ENCODE measurements around the gene FAM13A. TPM values are rescaled to one million over a fixed set of nuclear protein-coding genes. Genes with fewer than 3 reads are reported as not detected.
"Not testable (repeated sequence)": the region's sequence is repeated elsewhere in the genome, so short reads cannot be mapped to it uniquely, and the experiment has no call there.

FAM13A gene
- total and polyA plus RNA-seq, 8 donors: 15.7 to 56.4 (median 38.1) TPM

DNA sequence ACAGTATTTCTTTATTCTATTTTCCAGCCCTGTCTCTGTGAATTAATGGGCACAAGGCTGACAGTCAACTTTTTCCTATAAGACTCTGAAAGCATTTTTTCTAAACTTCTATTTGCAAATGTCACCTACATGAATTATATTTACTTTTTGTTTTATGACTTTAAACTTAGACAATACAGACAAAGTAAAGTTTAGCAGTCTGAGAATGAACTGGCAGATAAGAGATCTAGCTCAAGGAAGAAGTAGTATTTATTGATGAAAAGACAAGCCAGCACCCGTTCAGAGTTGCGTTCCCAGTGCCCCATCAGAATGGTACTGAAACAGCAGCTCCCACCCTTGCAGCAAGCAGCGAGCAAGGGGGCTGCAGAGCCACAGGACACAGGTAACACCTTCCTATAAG, 148.5 kb downstream of the FAM13A start:
- 47 to 49% methylated on average over 3 of the region's 3 CpGs for WGBS, 2 donors
- DNase-seq: no peak
- intact Hi-C loops (cut with DNase I): no loop called here
- no peak for ATAC-seq
- Histone ChIP-seq H3K9me3 (no peaks in the 10 kb centered on the region), H3K27ac (no peak overlapping the region), H3K27me3 (no peaks in the 10 kb centered on the region), H3K4me1 (peaks cover 0 to 7% (median 7%) of the 10 kb centered on the region in 3 donors), H3K36me3 (peaks cover 0 to 6% (median 0%) of the 10 kb centered on the region in 3 donors), H3K4me3 (no peak overlapping the region)
- FAIRE-seq: no peak
- TF ChIP-seq, protein P1, sequence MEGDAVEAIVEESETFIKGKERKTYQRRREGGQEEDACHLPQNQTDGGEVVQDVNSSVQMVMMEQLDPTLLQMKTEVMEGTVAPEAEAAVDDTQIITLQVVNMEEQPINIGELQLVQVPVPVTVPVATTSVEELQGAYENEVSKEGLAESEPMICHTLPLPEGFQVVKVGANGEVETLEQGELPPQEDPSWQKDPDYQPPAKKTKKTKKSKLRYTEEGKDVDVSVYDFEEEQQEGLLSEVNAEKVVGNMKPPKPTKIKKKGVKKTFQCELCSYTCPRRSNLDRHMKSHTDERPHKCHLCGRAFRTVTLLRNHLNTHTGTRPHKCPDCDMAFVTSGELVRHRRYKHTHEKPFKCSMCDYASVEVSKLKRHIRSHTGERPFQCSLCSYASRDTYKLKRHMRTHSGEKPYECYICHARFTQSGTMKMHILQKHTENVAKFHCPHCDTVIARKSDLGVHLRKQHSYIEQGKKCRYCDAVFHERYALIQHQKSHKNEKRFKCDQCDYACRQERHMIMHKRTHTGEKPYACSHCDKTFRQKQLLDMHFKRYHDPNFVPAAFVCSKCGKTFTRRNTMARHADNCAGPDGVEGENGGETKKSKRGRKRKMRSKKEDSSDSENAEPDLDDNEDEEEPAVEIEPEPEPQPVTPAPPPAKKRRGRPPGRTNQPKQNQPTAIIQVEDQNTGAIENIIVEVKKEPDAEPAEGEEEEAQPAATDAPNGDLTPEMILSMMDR (IDR thresholded peaks at IDR 0.05): no peak

DNA sequence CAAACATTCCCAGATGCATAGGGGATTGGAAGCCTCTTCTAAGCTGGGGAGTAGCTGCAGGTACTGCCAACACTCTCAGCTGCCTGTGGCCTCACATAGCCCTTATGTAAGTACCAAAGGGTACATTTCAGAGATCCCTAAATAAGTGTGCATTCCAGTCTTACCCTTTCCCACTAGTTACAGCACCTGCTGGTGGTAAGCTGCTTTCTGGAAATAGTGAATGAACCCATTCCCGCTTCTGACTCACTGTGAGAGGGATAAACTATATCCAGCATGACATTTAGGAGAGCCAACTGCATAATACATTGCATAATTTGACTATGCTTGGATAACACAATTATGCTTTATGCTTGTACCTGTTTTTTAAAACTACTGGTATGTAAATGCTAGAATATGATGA, 149.0 kb downstream of the FAM13A start:
- Histone ChIP-seq H3K4me3 (no peak overlapping the region), H3K9me3 (no peaks in the 10 kb centered on the region), H3K27ac (no peak overlapping the region), H3K27me3 (no peaks in the 10 kb centered on the region), H3K36me3 (peaks cover 0 to 6% (median 0%) of the 10 kb centered on the region in 3 donors), H3K4me1 (peaks cover 0 to 7% (median 7%) of the 10 kb centered on the region in 3 donors)
- DNase-seq: no peak
- intact Hi-C loops (cut with DNase I): no loop called here
- TF ChIP-seq, protein P1 (IDR thresholded peaks at IDR 0.05): no peak
- no peak for FAIRE-seq
- 93 to 98% methylated on average over 1 of the region's 1 CpG for WGBS, 2 donors
- ATAC-seq: peak in 3 of 4 donors; percentile 34 to 59 (median 48)

- H3K36me3 ChIP-seq: peaks cover 0 to 6% (median 0%) of the 10 kb centered on the region in 3 donors
- 59 to 61% methylated on average over 5 of the region's 5 CpGs for WGBS, 2 donors
Measured at GRCh38 chr4:88907478-88907877, 149.5 kb downstream of the FAM13A start.

DNA sequence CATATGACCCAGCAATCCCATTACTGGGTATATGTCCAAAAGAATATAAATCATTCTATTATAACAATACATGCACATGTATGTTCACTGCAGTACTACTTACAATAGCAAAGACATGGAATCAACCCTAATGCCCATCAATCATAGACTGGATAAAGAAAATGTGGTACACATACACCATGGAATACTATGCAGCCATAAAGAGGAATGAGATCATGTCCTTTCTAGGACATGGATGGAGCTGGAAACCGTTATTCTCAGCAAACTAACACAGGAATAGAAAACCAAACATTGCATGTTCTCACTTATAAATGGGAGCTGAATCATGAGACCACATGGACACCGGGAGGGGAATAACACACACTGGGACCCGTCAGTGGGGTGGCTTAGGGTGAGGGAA, 152.7 kb downstream of the FAM13A start:
- ATAC-seq; H3K9me3 ChIP-seq; intact Hi-C loops (cut with DNase I); H3K27ac ChIP-seq; H3K4me1 ChIP-seq; DNase-seq; H3K36me3 ChIP-seq; H3K27me3 ChIP-seq; H3K4me3 ChIP-seq; FAIRE-seq: not testable (repeated sequence)
- WGBS, 2 donors: 96 to 100% methylated on average over 3 of the region's 3 CpGs

More at GRCh38 chr4:88907478-88907877, 149.5 kb downstream of the FAM13A start:
- Histone ChIP-seq H3K27me3 (no peaks in the 10 kb centered on the region), H3K9me3 (no peaks in the 10 kb centered on the region), H3K4me3 (no peak overlapping the region), H3K4me1 (peaks cover 0 to 7% (median 7%) of the 10 kb centered on the region in 3 donors), H3K27ac (no peak overlapping the region)
- peak in 3 of 4 donors; percentile 23 to 78 (median 57) for ATAC-seq
- intact Hi-C loops (cut with DNase I): no loop called here
- TF ChIP-seq, protein P1 (IDR thresholded peaks at IDR 0.05): no peak
- no peak for FAIRE-seq
- no peak for DNase-seq

DNA sequence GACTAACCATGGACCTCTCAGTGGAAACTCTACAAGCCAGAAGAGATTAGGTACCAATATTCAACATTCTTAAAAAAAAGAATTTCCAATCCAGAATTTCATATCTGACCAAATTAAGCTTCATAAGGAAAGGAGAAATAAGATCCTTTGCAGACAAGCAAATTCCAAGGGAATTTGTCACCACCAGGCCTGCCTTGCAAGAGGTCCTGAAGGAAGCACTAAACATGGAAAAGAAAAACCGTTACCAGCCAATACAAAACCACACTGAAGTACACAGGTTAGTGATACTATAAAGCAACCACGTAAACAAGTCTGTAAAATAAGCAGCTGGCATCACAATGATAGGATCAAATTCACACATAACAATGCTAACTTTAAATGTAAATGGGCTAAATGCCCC, 156.6 kb downstream of the FAM13A start:
- DNase-seq: no peak
- Histone ChIP-seq H3K27ac (no peak overlapping the region), H3K9me3 (no peaks in the 10 kb centered on the region), H3K4me3 (no peak overlapping the region), H3K4me1 (no peaks in the 10 kb centered on the region), H3K27me3 (no peaks in the 10 kb centered on the region), H3K36me3 (peaks cover 0 to 4% (median 0%) of the 10 kb centered on the region in 3 donors)
- 95 to 97% methylated on average over 2 of the region's 2 CpGs for WGBS, 2 donors
- no peak for ATAC-seq
- intact Hi-C loops (cut with DNase I): no loop called here
- TF ChIP-seq, protein P1 (IDR thresholded peaks at IDR 0.05): no peak
- no peak for FAIRE-seq
